Mesenchymal stem cell (in vitro differentiated cells and primary cell): ENCODE data around the gene MBOAT7.

Experiments used
- DNase-seq: peaks from one replicate; pipeline ENCODE4 v3.0.0-alpha.2; 2013
- H2AFZ ChIP-seq: one replicate; pipeline ENCODE4 v1.6.1; 2013; ENCODE audit warnings: low read depth, mild to moderate bottlenecking, control low read depth, inconsistent platforms, low read length, moderate library complexity
- H2AK5ac ChIP-seq: 2 replicates; pipeline ENCODE4 v1.6.1; 2013; ENCODE audit warnings: low read length, moderate library complexity, mild to moderate bottlenecking, inconsistent platforms; ENCODE audit not compliant: severe bottlenecking
- H2BK120ac ChIP-seq: one replicate; pipeline ENCODE4 v1.6.1; 2013; ENCODE audit warnings: low read depth, mild to moderate bottlenecking, inconsistent platforms, low read length, moderate library complexity
- H2BK12ac ChIP-seq, 2 experiments: one replicate each; pipeline ENCODE4 v1.6.1; 2013; ENCODE audit warnings: inconsistent platforms in 2 of 2, low read length in 2 of 2, mild to moderate bottlenecking in 2 of 2, moderate library complexity in 2 of 2, control low read depth in 1 of 2
- H2BK15ac ChIP-seq: one replicate; pipeline ENCODE4 v1.6.1; 2013; ENCODE audit warnings: mild to moderate bottlenecking, low read depth, inconsistent platforms; ENCODE audit not compliant: poor library complexity, severe bottlenecking
- H2BK5ac ChIP-seq: 2 replicates; pipeline ENCODE4 v1.6.1; 2013; ENCODE audit warnings: low read depth, mild to moderate bottlenecking, low read length, control low read depth, inconsistent platforms; ENCODE audit not compliant: poor library complexity, severe bottlenecking
- H3K14ac ChIP-seq, 2 experiments: one replicate each; pipeline ENCODE4 v1.6.1; 2013; ENCODE audit warnings: inconsistent platforms in 2 of 2, low read length in 2 of 2, control low read depth in 1 of 2, mild to moderate bottlenecking in 1 of 2, moderate library complexity in 1 of 2
- H3K18ac ChIP-seq, 2 experiments: one replicate each; pipeline ENCODE4 v1.6.1; 2013; ENCODE audit warnings: inconsistent platforms in 2 of 2, low read length in 2 of 2, control low read depth in 1 of 2, low read depth in 1 of 2, mild to moderate bottlenecking in 1 of 2
- H3K23ac ChIP-seq, 2 experiments: one replicate each; pipeline ENCODE4 v1.6.1; 2013; ENCODE audit warnings: inconsistent platforms in 2 of 2, low read length in 2 of 2, mild to moderate bottlenecking in 2 of 2, moderate library complexity in 2 of 2, control low read depth in 1 of 2
- H3K27ac ChIP-seq: 2 replicates; pipeline ENCODE4 v1.5.1; 2013; ENCODE audit warnings: mild to moderate bottlenecking, moderate library complexity, low read length, control low read depth, inconsistent platforms; ENCODE audit not compliant: poor library complexity, severe bottlenecking
- H3K27me3 ChIP-seq, 2 experiments: 2 replicates each; pipeline versions ENCODE4 v1.6.1 to v1.7.0; 2013; ENCODE audit warnings: low read length in 2 of 2, mild to moderate bottlenecking in 2 of 2, moderate library complexity in 2 of 2, control low read depth in 1 of 2, inconsistent platforms in 1 of 2; ENCODE audit not compliant: control insufficient read depth in 1 of 2, insufficient read depth in 1 of 2
- H3K36me3 ChIP-seq, 2 experiments: 2 replicates each; pipeline versions ENCODE4 v1.6.1 to v1.7.0; 2013; ENCODE audit warnings: low read length in 2 of 2, control low read depth in 1 of 2, inconsistent platforms in 1 of 2, low read depth in 1 of 2, mild to moderate bottlenecking in 1 of 2; ENCODE audit not compliant: insufficient read depth in 2 of 2, control insufficient read depth in 1 of 2
- H3K4ac ChIP-seq, 2 experiments: one replicate each; pipeline ENCODE4 v1.6.1; 2013; ENCODE audit warnings: inconsistent platforms in 2 of 2, low read length in 2 of 2, mild to moderate bottlenecking in 2 of 2, moderate library complexity in 2 of 2, control low read depth in 1 of 2, low read depth in 1 of 2
- H3K4me1 ChIP-seq: 2 replicates; pipeline ENCODE4 v1.6.1; 2013; ENCODE audit warnings: low read depth, low read length, control low read depth; ENCODE audit not compliant: control insufficient read depth, insufficient read depth
- H3K4me2 ChIP-seq: 2 replicates; pipeline ENCODE4 v1.6.1; 2013; ENCODE audit warnings: low read length, mild to moderate bottlenecking, inconsistent platforms; ENCODE audit not compliant: poor library complexity, severe bottlenecking
- H3K4me3 ChIP-seq, 2 experiments: 2 replicates each; pipeline versions ENCODE4 v1.5.1 to v1.7.0; 2013; ENCODE audit warnings: low read length in 2 of 2, mild to moderate bottlenecking in 2 of 2, control low read depth in 1 of 2, low read depth in 1 of 2; ENCODE audit not compliant: insufficient read depth in 1 of 2
- H3K79me1 ChIP-seq: replicated peaks from 2 replicates; pipeline ENCODE4 v1.6.1; 2013; ENCODE audit warnings: mild to moderate bottlenecking, control low read depth, low read length, inconsistent platforms; ENCODE audit not compliant: poor library complexity, severe bottlenecking
- H3K9ac ChIP-seq: 2 replicates; pipeline ENCODE4 v1.7.0; 2013; ENCODE audit warnings: mild to moderate bottlenecking, low read length, moderate library complexity
- H3K9me3 ChIP-seq: 2 replicates; pipeline ENCODE4 v1.7.0; 2013; ENCODE audit warnings: mild to moderate bottlenecking, low read length; ENCODE audit not compliant: control insufficient read depth
- H4K8ac ChIP-seq: one replicate; pipeline ENCODE4 v1.6.1; 2013; ENCODE audit warnings: inconsistent platforms, mild to moderate bottlenecking, low read length, moderate library complexity
- H4K91ac ChIP-seq: one replicate; pipeline ENCODE4 v1.6.1; 2013; ENCODE audit warnings: mild to moderate bottlenecking, low read length, inconsistent platforms
- WGBS: methylation state at CpG from one replicate; pipeline ENCODE4 v1.1.7; 2013; ENCODE audit warnings: mixed read lengths; 5-methylcytosine and 5-hydroxymethylcytosine counted together

Gene MBOAT7

DNA sequence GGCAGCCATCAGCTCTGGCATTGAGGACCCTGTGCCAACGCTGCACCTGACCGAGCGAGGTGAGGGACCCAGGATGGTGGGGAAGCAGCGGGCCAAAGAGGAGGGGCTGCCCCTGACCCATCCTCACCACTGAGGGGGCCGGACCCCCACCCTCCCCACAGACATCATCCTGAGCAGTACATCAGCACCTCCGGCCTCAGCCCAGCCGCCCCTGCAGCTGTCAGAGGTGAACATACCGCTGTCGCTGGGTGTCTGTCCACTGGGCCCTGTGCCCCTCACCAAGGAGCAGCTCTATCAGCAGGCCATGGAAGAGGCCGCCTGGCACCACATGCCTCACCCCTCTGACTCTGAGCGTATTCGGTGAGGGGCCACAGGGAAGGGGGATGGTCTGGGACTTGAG lies 37.1 kb downstream of the MBOAT7 start:
- Histone ChIP-seq H2AFZ (no peak overlapping the region), H2BK5ac (no peak overlapping the region), H3K36me3 (peaks cover 88 to 94% of the 10 kb centered on the region in 2 experiments), H2BK12ac (no peak overlapping the region), H3K14ac (no peak overlapping the region), H4K91ac (no peak overlapping the region), H3K23ac (no peak overlapping the region), H2BK120ac (no peak overlapping the region), H3K9ac (no peak overlapping the region), H2AK5ac (no peak overlapping the region), H3K4ac (no peak overlapping the region), H3K18ac (no peak overlapping the region), H3K79me1 (peaks cover 44% of the 10 kb centered on the region), H3K9me3 (no peaks in the 10 kb centered on the region), H3K4me2 (no peak overlapping the region), H3K27ac (no peak overlapping the region), H2BK15ac (no peak overlapping the region), H3K27me3 (no peaks in the 10 kb centered on the region), H3K4me1 (peaks cover 2% of the 10 kb centered on the region), H3K4me3 (no peak overlapping the region), H4K8ac (no peak overlapping the region)
- no peak for DNase-seq
- WGBS = 97% methylated on average over 12 of the region's 12 CpGs

DNA sequence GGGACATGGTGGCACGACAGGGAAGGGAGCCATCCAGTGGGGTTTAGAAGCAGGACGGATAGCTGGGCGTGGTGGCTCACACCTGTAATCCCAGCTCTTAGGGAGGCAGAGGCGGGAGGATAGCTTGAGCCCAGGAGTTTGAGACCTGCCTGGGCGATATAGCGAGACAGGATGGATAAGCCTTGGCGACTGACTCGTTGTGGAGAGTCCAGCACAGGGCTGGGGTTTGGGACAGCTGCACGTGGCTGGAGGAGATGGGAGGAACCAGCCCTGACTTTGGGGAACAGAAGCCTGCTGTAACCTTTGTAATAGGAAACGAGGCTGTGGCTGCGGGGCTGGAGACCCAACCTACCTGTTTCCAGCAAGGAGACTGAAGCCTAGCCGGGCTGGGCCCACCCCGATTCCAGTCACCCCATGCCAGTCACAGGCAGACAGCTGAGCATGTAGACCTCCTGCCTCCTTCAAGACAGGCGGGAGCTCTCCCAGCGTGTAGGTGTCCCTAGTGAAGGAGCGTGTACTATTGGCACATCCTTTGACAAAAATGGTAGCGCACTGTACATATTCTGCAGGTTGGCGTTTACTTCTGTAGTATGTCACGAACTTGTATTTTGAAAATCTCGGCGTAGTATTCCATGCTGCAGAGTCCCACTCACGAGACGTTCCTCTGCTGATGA lies 37.9 kb downstream of the MBOAT7 start:
- H4K91ac ChIP-seq = no peak overlapping the region
- H2BK5ac ChIP-seq = no peak overlapping the region
- no peak overlapping the region for H3K9ac ChIP-seq
- H3K23ac ChIP-seq = no peak overlapping the region
- no peak for DNase-seq
- H2AFZ ChIP-seq = no peak overlapping the region
- H3K36me3 ChIP-seq = peaks cover 88 to 94% of the 10 kb centered on the region in 2 experiments
- H2BK120ac ChIP-seq = no peak overlapping the region
- H3K27ac ChIP-seq = no peak overlapping the region
- H3K18ac ChIP-seq = no peak overlapping the region
- no peak overlapping the region for H2BK15ac ChIP-seq
- H3K4me2 ChIP-seq = no peak overlapping the region
- no peak overlapping the region for H2BK12ac ChIP-seq
- peaks cover 5% of the 10 kb centered on the region for H3K4me1 ChIP-seq
- no peak overlapping the region for H2AK5ac ChIP-seq
- WGBS = 96% methylated on average over 23 of the region's 23 CpGs
- H4K8ac ChIP-seq = no peak overlapping the region
- no peak overlapping the region for H3K4ac ChIP-seq
- no peak overlapping the region for H3K14ac ChIP-seq
- no peak overlapping the region for H3K4me3 ChIP-seq
- no peaks in the 10 kb centered on the region for H3K27me3 ChIP-seq
- H3K9me3 ChIP-seq = no peaks in the 10 kb centered on the region
- H3K79me1 ChIP-seq = peaks cover 46% of the 10 kb centered on the region

DNA sequence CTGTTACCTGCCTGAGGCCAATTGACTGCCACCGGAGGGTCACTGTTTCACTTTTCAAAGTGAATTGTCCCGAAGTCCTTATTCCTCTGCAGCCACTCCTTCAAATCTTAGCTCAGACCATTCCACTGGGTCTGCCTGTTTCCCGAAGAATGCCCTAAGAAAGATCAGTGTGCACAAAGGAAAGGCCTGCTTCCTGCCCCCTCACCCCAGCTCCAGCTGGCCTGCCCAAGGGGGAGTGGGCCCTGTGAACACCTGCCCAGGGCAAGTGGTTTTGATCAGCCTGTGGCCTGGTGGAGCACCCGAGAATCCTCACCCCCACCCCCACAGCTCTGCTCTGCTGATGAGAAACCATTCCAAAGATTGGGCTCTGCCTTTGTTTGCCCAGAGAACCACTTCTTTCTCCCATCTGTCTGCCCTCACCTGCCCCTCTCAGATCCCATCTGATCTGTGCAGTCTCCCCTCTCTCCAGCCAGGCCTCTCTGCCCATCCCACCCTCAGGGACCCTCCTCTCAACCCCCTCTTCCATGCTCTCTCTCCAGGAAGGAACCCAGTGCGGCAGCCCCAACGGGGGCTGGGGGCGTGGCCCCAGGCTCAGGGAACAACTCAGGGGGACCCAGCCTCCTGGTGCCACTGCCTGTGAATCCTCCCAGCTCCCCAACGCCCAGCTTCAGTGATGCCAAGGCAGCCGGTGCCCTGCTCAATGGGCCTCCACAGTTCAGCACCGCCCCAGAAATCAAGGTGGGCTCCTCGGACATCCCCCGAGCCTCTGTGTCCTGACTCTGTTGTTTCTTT lies 40.2 kb downstream of the MBOAT7 start:
- Histone ChIP-seq H4K8ac (no peak overlapping the region), H3K4me3 (no peak overlapping the region), H3K9ac (no peak overlapping the region), H3K4ac (no peak overlapping the region), H3K18ac (no peak overlapping the region), H2BK12ac (no peak overlapping the region), H3K79me1 (peaks cover 57% of the 10 kb centered on the region), H3K4me1 (peaks cover 5% of the 10 kb centered on the region), H2BK15ac (no peak overlapping the region), H3K27ac (no peak overlapping the region), H2BK5ac (no peak overlapping the region), H3K27me3 (no peaks in the 10 kb centered on the region), H2AFZ (no peak overlapping the region), H4K91ac (no peak overlapping the region), H3K23ac (no peak overlapping the region), H3K36me3 (peaks cover 92 to 98% of the 10 kb centered on the region in 2 experiments), H3K9me3 (no peaks in the 10 kb centered on the region), H2AK5ac (no peak overlapping the region), H2BK120ac (no peak overlapping the region), H3K4me2 (no peak overlapping the region), H3K14ac (no peak overlapping the region)
- DNase-seq = no peak
- 96% methylated on average over 12 of the region's 12 CpGs for WGBS

GRCh38 chr19:54148158-54148557 lies 41.2 kb downstream of the MBOAT7 start:
- Histone ChIP-seq H3K4me1 (peaks cover 4% of the 10 kb centered on the region), H2BK5ac (no peak overlapping the region), H3K23ac (no peak overlapping the region), H3K27me3 (no peaks in the 10 kb centered on the region), H2BK120ac (no peak overlapping the region), H3K79me1 (peaks cover 62% of the 10 kb centered on the region), H2BK12ac (no peak overlapping the region), H3K14ac (no peak overlapping the region), H3K4me3 (no peak overlapping the region), H3K9me3 (no peaks in the 10 kb centered on the region), H3K36me3 (peaks cover 93 to 98% of the 10 kb centered on the region in 2 experiments), H2AFZ (no peak overlapping the region), H3K9ac (no peak overlapping the region), H3K27ac (no peak overlapping the region), H2AK5ac (no peak overlapping the region), H4K8ac (no peak overlapping the region), H3K4me2 (no peak overlapping the region), H3K18ac (no peak overlapping the region), H2BK15ac (no peak overlapping the region), H4K91ac (no peak overlapping the region), H3K4ac (no peak overlapping the region)
- WGBS = 93% methylated on average over 19 of the region's 19 CpGs
- no peak for DNase-seq
